ENCODE results near the gene OPCML. TPM values are rescaled to one million over a fixed set of nuclear protein-coding genes. Genes with fewer than 3 reads are reported as not detected.

OPCML gene
- total and polyA plus RNA-seq, 2 donors: 0.06 to 2.3 TPM

DNA sequence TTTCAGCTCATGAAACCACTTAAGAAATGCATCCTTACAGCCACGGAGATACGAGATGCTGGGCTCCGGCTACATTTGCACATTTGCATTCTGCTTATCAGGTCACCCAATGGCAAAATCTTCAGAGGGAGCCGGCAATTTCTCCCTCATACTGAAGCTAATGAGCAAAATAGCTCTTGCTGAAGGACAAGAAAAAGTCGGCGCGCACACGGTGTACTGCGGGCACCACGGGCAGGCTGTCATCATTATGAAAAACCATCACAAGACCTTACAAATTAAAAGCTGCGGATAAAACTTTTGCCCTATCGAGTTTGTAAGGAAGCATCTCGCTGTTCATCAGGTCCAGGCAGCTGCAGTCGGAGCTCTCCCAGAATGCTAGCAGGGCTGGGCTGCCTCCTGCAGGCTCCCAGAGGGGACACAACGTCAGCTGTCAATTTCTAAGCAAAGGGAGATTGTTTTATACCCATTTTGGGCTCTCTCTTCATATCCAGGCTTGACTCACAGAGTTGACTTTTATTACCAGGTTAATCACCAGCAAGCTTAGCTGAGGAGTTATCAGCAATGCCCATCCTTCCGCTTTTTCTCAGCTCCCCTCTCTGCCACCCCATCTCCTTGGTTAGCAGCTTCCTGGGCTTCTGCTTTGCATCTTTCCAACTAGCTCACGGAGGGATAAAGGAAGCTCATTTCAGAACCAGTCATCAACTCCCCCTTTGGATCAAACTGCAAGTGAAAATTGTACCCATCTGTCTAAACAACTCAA, 375.1 kb downstream of the OPCML start:
- DNase-seq (ENCODE audit: extremely low spot score): no peak
- Histone ChIP-seq H3K36me3 (ENCODE audit: insufficient read depth) (no peaks in the 10 kb centered on the region), H3K4me1 (ENCODE audit: insufficient read depth) (no peaks in the 10 kb centered on the region), H3K4me3 (ENCODE audit: low read depth, low read length) (no peak overlapping the region), H3K27ac (ENCODE audit: low read depth) (no peak overlapping the region)
- 42% methylated on average over 17 of the region's 17 CpGs for WGBS

GRCh38 chr11:133154781-133155180, 377.5 kb downstream of the OPCML start:
- WGBS: 37% methylated on average over 4 of the region's 4 CpGs
- no peak for DNase-seq (ENCODE audit: extremely low spot score)
- Histone ChIP-seq H3K36me3 (ENCODE audit: insufficient read depth) (no peaks in the 10 kb centered on the region), H3K27ac (ENCODE audit: low read depth) (no peak overlapping the region), H3K4me1 (ENCODE audit: insufficient read depth) (no peaks in the 10 kb centered on the region), H3K4me3 (ENCODE audit: low read depth, low read length) (no peak overlapping the region)

- 68% methylated on average over 8 of the region's 8 CpGs for WGBS
- Histone ChIP-seq H3K4me3 (ENCODE audit: low read depth, low read length) (no peak overlapping the region), H3K27ac (ENCODE audit: low read depth) (no peak overlapping the region), H3K4me1 (ENCODE audit: insufficient read depth) (no peaks in the 10 kb centered on the region), H3K36me3 (ENCODE audit: insufficient read depth) (no peaks in the 10 kb centered on the region)
- no peak for DNase-seq (ENCODE audit: extremely low spot score)
Measured at GRCh38 chr11:133154076-133154475, 378.2 kb downstream of the OPCML start.

GRCh38 chr11:133153031-133153430, 379.3 kb downstream of the OPCML start:
- no peak for DNase-seq (ENCODE audit: extremely low spot score)
- Histone ChIP-seq H3K27ac (ENCODE audit: low read depth) (no peak overlapping the region), H3K4me1 (ENCODE audit: insufficient read depth) (no peaks in the 10 kb centered on the region), H3K36me3 (ENCODE audit: insufficient read depth) (no peaks in the 10 kb centered on the region), H3K4me3 (ENCODE audit: low read depth, low read length) (no peak overlapping the region)
- WGBS: 60% methylated on average over 18 of the region's 18 CpGs

- no peak for DNase-seq (ENCODE audit: extremely low spot score)
- 40% methylated on average over 5 of the region's 5 CpGs for WGBS
- H3K4me3 ChIP-seq (ENCODE audit: low read depth, low read length): no peak overlapping the region
- no peak overlapping the region for H3K27ac ChIP-seq (ENCODE audit: low read depth)
- H3K4me1 ChIP-seq (ENCODE audit: insufficient read depth): no peaks in the 10 kb centered on the region
- H3K36me3 ChIP-seq (ENCODE audit: insufficient read depth): no peaks in the 10 kb centered on the region
Measured at GRCh38 chr11:133149698-133150097, 382.6 kb downstream of the OPCML start.

- H3K4me3 ChIP-seq (ENCODE audit: low read depth, low read length): no peak overlapping the region
- no peak overlapping the region for H3K27ac ChIP-seq (ENCODE audit: low read depth)
- DNase-seq (ENCODE audit: extremely low spot score): no peak
- no peaks in the 10 kb centered on the region for H3K36me3 ChIP-seq (ENCODE audit: insufficient read depth)
- WGBS: 84% methylated on average over 8 of the region's 8 CpGs
- H3K4me1 ChIP-seq (ENCODE audit: insufficient read depth): no peaks in the 10 kb centered on the region
Measured at GRCh38 chr11:133147625-133148024, 384.7 kb downstream of the OPCML start.

GRCh38 chr11:133146697-133147306, 385.5 kb downstream of the OPCML start:
- Histone ChIP-seq H3K27ac (ENCODE audit: low read depth) (no peak overlapping the region), H3K4me1 (ENCODE audit: insufficient read depth) (no peaks in the 10 kb centered on the region), H3K36me3 (ENCODE audit: insufficient read depth) (no peaks in the 10 kb centered on the region), H3K4me3 (ENCODE audit: low read depth, low read length) (no peak overlapping the region)
- no peak for DNase-seq (ENCODE audit: extremely low spot score)
- 62% methylated on average over 7 of the region's 7 CpGs for WGBS

GRCh38 chr11:133137939-133138338, 394.4 kb downstream of the OPCML start:
- no peak overlapping the region for H3K4me3 ChIP-seq (ENCODE audit: low read depth, low read length)
- H3K36me3 ChIP-seq (ENCODE audit: insufficient read depth): no peaks in the 10 kb centered on the region
- no peak for DNase-seq (ENCODE audit: extremely low spot score)
- WGBS: 73% methylated on average over 5 of the region's 5 CpGs
- H3K4me1 ChIP-seq (ENCODE audit: insufficient read depth): no peaks in the 10 kb centered on the region
- no peak overlapping the region for H3K27ac ChIP-seq (ENCODE audit: low read depth)

- Histone ChIP-seq H3K4me3 (ENCODE audit: low read depth, low read length) (no peak overlapping the region), H3K4me1 (ENCODE audit: insufficient read depth) (no peaks in the 10 kb centered on the region), H3K36me3 (ENCODE audit: insufficient read depth) (no peaks in the 10 kb centered on the region), H3K27ac (ENCODE audit: low read depth) (no peak overlapping the region)
- no peak for DNase-seq (ENCODE audit: extremely low spot score)
- WGBS: 66% methylated on average over 2 of the region's 2 CpGs
Measured at GRCh38 chr11:133137270-133137669, 395.0 kb downstream of the OPCML start.

GRCh38 chr11:133136376-133136775, 395.9 kb downstream of the OPCML start:
- H3K27ac ChIP-seq (ENCODE audit: low read depth): no peak overlapping the region
- no peaks in the 10 kb centered on the region for H3K4me1 ChIP-seq (ENCODE audit: insufficient read depth)
- no peak for DNase-seq (ENCODE audit: extremely low spot score)
- 68% methylated on average over 4 of the region's 4 CpGs for WGBS
- H3K36me3 ChIP-seq (ENCODE audit: insufficient read depth): no peaks in the 10 kb centered on the region
- no peak overlapping the region for H3K4me3 ChIP-seq (ENCODE audit: low read depth, low read length)

DNA sequence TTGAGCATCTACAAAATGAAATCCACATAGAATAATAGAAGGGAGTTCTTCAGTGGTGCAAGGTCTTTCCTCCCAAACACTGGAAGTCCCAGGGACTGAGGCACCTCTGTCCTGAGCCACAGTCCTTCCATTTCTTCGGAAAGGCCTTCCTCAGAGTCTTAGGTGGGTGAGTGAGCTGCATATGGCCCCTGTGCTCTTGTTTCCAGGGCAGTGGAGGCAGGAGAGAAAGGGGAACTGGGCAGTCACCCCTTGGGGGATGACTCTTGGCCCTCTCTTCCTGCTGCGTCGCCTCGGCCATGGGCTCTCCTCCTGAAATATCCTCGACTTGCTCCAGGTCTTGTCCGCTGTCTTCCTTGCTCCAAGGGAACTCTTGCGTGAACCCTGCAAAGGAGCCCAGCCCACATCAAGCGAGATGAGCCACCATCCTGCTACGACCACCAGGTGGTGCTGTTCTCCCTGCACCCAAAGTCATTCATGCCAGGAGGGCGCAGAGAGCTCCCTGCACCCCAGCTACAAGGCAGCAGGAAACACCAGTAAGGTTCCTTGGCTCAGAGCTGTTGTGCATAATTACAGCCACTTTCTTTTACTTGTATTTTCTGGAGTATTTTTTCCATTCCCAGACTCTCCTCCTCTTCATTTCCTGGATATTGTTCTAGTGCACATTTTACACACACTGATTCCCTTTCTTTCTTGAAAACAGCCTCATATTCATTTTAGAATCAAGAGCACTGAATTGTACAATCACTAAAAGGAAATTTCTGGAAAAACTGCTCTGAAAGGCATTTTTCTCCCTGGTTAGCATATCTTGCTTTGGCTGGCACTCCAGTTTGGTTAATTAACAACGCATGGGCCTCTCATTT, 397.8 kb downstream of the OPCML start:
- no peak overlapping the region for H3K4me3 ChIP-seq (ENCODE audit: low read depth, low read length)

GRCh38 chr11:133133606-133134005, 398.7 kb downstream of the OPCML start:
- no peaks in the 10 kb centered on the region for H3K36me3 ChIP-seq (ENCODE audit: insufficient read depth)
- H3K4me3 ChIP-seq (ENCODE audit: low read depth, low read length): no peak overlapping the region
- no peak for DNase-seq (ENCODE audit: extremely low spot score)
- H3K4me1 ChIP-seq (ENCODE audit: insufficient read depth): no peaks in the 10 kb centered on the region
- no peak overlapping the region for H3K27ac ChIP-seq (ENCODE audit: low read depth)
- 71% methylated on average over 4 of the region's 4 CpGs for WGBS

More for the DNA sequence above, 397.8 kb downstream of the OPCML start:
- Histone ChIP-seq H3K27ac (ENCODE audit: low read depth) (no peak overlapping the region), H3K4me1 (ENCODE audit: insufficient read depth) (no peaks in the 10 kb centered on the region), H3K36me3 (ENCODE audit: insufficient read depth) (no peaks in the 10 kb centered on the region)
- WGBS: 19% methylated on average over 11 of the region's 11 CpGs
- DNase-seq (ENCODE audit: extremely low spot score): no peak

- H3K4me3 ChIP-seq (ENCODE audit: low read depth, low read length): no peak overlapping the region
- H3K27ac ChIP-seq (ENCODE audit: low read depth): no peak overlapping the region
- no peak for DNase-seq (ENCODE audit: extremely low spot score)
- WGBS: 65% methylated on average over 3 of the region's 3 CpGs
- H3K4me1 ChIP-seq (ENCODE audit: insufficient read depth): no peaks in the 10 kb centered on the region
- no peaks in the 10 kb centered on the region for H3K36me3 ChIP-seq (ENCODE audit: insufficient read depth)
Measured at GRCh38 chr11:133133050-133133449, 399.3 kb downstream of the OPCML start.

GRCh38 chr11:133127741-133128140, 404.6 kb downstream of the OPCML start:
- Histone ChIP-seq H3K27ac (ENCODE audit: low read depth) (no peak overlapping the region), H3K36me3 (ENCODE audit: insufficient read depth) (no peaks in the 10 kb centered on the region), H3K4me1 (ENCODE audit: insufficient read depth) (no peaks in the 10 kb centered on the region), H3K4me3 (ENCODE audit: low read depth, low read length) (no peak overlapping the region)
- WGBS: 83% methylated on average over 7 of the region's 7 CpGs
- no peak for DNase-seq (ENCODE audit: extremely low spot score)
